ENCODE results near the gene WDPCP.
"Not testable (repeated sequence)": the region's sequence is repeated elsewhere in the genome, so short reads cannot be mapped to it uniquely, and the experiment has no call there.

Gene WDPCP

GRCh38 chr2:63078852-63079606, 509.2 kb downstream of the WDPCP start:
- TF ChIP-seq TAF1 (IDR thresholded peaks at IDR 0.05; ENCODE audit: borderline replicate concordance, low read depth, low read length) (no peak), POLR2AphosphoS5 (IDR thresholded peaks at IDR 0.05; ENCODE audit: low read depth, low read length) (no peak), POLR2A (IDR thresholded peaks at IDR 0.05; ENCODE audit: low read depth, low read length) (no peak)
- DNase-seq (ENCODE audit: insufficient read length): no peak
- FAIRE-seq: peak; percentile 42

GRCh38 chr2:63074399-63074798, 513.9 kb downstream of the WDPCP start:
- not testable (repeated sequence) for DNase-seq (ENCODE audit: insufficient read length); FAIRE-seq

GRCh38 chr2:63073994-63074393, 514.3 kb downstream of the WDPCP start:
- DNase-seq (ENCODE audit: insufficient read length) (no peak), FAIRE-seq (no peak)
- no peak for TF ChIP-seq POLR2A (IDR thresholded peaks at IDR 0.05; ENCODE audit: low read depth, low read length)
- TF ChIP-seq TAF1 (IDR thresholded peaks at IDR 0.05; ENCODE audit: borderline replicate concordance, low read depth, low read length): no peak
- TF ChIP-seq POLR2AphosphoS5 (IDR thresholded peaks at IDR 0.05; ENCODE audit: low read depth, low read length): no peak

DNA sequence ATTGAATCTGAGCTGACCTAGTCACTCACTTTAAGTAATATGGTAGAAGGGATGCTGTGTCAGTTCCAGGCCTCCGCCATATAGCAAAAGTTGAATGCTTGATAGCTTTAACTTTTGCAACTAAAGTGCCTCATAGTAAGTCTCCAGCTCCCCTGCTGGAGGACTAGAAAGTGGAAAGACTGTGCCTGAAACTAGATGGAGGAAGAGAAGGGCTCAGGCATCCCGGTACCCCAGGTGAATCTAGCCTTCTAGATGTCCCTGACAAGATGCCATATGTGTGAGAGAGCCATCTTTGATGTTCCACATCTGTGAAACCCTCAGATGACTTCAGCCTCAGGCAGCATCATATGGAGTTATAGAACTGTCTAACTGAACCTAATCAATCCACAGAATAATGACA, 516.6 kb downstream of the WDPCP start:
- no peak for TF ChIP-seq POLR2A (IDR thresholded peaks at IDR 0.05; ENCODE audit: low read depth, low read length)
- no peak for TF ChIP-seq TAF1 (IDR thresholded peaks at IDR 0.05; ENCODE audit: borderline replicate concordance, low read depth, low read length)
- no peak for TF ChIP-seq POLR2AphosphoS5 (IDR thresholded peaks at IDR 0.05; ENCODE audit: low read depth, low read length)
- FAIRE-seq (no peak), DNase-seq (ENCODE audit: insufficient read length) (no peak)
